Hematopoietic multipotent progenitor cell treated with erythropoietin and hydrocortisone succinate and interleukin-3 and kit ligand, for 4 days (in vitro differentiated cells): ENCODE measurements around the gene GIT2.
"Not testable (repeated sequence)": the region's sequence is repeated elsewhere in the genome, so short reads cannot be mapped to it uniquely, and the experiment has no call there.

Experiments used
- DNase-seq: peaks from one replicate; pipeline ENCODE4 v3.0.0-alpha.2; 2015

Gene GIT2

DNA sequence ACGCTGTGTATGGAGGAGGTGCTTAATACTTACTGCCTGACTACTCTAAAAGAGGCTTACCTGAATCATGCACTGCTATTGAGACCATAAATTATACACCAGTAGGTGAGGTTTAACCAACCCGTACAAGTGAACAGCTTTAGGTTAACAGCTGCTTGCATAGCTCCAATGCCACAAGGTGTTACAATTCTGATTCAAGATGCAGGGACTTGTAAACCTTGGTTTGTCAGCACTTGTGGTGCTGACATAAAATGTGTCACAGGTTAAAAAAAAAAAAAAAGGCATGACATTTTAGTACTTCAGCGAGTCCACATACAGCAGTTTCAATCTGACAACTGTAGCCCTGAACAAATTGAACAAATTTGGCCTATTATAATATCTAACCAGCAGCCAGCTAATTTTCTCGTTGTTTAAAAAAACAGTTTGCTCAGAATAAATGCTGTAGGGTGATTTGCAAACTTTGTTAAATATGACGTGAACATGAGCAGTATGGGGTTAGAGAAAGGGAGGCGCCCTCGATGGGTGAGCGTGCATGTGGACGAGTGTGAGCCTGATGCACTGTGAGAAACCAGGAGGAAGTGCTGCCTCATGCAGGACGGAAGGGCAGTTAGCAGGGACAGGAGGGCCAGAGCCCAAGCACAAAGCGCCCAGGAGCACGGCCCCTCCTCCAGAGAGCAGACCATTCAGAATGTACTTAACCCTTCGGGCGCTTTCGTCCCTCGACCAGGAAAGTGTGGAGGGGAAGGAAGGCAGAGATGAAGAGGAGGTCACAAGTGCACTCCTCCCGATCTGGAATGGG, 51.4 kb downstream of the GIT2 start:
- peak; percentile 66 for DNase-seq

DNA sequence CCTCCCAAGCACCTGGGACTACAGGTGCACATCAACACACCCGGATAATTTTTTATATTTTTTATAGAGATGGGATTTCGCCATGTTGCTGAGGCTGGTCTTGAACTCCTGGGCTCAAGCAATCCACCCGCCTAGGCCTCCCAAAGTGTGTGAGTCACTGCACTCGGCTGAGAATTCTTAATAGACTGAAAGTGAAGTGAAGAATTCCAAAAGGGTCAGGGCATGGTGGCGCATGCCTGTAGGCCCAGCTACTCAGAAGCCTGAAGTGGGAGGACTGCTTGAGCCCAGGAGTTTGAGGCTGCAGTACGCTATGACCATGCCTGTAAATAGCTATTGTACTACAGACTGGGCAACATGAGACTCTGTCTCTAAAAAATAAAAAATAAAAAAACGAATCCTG, 52.4 kb downstream of the GIT2 start:
- DNase-seq: no peak

DNA sequence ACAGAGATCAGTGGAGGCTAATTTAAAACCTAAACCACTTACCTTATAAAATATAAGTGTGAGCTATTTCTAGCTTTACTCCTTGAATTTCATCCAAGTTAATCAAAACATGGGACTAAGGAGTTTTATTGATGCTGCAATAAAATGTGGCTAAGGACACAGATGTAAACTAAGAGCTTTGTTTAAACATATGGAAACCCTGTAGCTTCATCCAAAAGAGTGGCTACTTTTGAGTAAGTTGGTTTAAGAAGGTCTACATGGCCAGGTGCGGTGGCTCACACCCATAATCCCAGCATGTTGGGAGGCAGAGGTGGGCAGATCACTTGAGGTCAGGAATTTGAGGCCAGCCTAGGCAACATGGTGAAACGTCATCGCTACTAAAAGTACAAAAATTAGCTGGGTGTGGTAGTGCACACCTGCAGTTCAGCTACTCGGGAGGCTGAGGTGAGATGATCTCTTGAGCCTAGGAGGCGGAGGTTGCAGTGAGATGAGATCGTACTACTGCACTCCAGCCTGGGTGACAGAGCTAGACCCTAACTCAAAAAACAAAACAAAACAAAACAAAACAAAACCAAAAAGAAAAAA, 55.7 kb downstream of the GIT2 start:
- DNase-seq: no peak

DNA sequence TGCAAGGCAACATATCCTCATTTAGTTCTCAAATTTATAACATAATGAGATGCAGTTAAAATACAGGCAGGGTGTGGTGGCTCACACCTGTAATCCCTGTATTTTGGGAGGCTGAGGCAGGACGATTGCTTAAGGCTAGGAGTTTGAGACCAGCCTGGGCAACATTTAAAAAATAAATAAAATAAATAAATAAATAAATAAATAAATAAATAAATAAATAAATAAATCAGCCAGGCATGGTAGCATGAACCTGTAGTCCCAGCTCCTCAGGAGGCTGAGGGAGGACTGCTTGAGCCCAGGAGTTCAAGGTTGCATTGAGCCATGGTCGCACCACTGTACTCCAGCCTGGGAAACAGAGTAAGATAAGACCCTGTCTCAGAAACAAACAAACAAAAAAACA, 56.7 kb downstream of the GIT2 start:
- DNase-seq: no peak

DNA sequence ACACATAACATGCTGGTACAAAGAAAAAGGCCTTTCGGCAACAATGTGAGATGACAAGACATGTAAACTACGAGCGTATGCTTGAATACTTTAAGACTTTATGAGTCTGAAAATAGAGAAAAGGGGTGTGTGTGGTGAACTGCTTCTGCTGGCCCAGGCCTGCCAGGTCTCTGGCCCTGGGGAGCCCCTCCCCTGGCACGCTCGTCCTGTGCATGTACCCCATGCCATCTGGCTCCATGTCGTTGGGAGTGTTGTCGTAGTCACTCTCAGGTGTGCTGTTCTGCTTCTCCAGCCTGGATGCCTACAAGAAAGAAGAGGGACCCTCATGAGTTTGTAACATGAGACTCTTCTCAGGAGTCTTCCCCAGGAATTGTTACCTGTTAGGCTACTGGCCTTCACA, 57.2 kb downstream of the GIT2 start:
- no peak for DNase-seq

DNA sequence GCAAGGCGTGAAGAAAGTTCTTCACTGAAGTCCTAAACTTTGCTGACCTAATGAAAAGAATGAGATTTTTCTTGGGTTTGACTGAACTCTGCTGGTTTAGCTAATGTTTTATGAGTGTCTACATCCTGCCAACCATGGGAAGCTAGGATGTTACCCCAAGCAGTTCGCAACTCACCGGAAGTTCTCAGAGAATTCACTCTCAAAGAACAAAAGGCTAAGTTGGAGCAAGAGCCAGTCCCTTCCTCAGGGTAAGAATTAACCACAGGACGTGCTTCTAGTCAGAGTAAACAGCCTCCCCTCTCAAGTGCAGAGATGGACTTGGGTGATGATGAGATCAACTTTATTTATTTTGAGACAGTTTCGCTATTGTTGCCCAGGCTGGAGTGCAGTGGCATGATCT, 58.8 kb downstream of the GIT2 start:
- DNase-seq: no peak

DNA sequence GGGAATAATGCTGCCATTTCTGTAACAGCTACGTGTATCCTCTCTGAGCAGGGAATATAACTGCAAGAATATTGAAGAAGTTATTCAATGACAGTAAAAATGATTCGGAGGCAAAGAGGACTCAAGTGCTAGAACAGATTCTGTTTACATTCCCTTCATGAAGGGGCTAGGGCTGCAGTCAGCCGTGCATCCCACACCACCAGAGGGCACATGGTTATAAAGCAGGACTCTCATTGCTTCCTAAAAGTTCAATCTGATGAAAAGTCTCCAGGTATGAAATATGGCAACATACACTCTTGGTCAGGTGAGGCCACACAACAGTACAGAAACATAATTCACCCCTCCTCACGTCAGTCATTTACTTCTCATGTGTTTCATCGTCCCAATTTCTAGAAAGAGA, 62.1 kb downstream of the GIT2 start:
- peak; percentile 28 for DNase-seq

DNA sequence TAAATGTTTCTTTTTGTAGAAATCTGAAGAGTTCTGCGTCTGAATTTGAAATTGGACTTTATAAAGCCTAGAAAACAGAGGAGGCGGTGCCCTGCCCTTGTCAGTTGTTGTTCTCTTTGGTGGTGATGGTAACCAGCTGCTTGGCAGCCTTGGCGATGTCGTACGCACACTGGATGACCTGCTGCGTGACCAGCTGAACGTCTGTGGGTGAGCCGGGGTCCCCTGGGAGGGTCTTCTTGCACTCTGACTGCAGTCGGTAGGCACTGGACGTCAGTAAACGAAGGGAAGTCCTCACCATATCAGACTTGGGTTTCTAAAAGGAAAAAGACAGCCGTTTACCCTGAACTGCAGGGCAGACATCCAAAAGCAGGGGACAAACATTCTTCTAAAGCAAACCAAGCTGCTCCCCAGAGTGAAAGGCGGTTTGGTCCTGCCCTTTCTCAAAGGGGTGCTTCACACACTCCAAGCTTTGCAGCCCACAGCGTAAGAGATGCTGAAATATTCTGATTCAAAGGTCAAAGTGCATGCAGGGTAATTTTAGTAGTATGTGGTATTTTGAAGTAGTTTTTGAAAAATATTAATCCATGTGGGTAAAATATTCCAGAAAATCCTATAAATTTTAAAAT, 63.2 kb downstream of the GIT2 start:
- DNase-seq: no peak

DNA sequence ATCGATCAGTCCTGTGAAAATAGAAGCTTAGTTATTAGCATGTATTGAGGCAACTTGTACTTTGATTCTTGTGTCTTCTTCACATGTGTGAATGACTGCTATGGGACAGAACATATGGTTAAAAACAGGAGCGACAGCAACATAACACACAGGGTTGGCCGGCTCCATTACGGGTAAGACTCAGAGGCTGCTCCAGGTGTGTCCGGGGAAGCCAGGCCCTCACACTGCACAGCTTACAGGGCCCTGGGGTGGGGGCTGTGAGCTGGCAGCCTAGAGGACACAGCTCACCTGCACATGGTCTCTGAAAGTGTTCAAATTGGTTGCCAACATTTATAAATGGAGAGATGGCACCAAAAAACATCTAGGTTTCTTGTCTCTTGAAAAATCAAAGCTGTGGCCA, 65.0 kb downstream of the GIT2 start:
- no peak for DNase-seq

DNA sequence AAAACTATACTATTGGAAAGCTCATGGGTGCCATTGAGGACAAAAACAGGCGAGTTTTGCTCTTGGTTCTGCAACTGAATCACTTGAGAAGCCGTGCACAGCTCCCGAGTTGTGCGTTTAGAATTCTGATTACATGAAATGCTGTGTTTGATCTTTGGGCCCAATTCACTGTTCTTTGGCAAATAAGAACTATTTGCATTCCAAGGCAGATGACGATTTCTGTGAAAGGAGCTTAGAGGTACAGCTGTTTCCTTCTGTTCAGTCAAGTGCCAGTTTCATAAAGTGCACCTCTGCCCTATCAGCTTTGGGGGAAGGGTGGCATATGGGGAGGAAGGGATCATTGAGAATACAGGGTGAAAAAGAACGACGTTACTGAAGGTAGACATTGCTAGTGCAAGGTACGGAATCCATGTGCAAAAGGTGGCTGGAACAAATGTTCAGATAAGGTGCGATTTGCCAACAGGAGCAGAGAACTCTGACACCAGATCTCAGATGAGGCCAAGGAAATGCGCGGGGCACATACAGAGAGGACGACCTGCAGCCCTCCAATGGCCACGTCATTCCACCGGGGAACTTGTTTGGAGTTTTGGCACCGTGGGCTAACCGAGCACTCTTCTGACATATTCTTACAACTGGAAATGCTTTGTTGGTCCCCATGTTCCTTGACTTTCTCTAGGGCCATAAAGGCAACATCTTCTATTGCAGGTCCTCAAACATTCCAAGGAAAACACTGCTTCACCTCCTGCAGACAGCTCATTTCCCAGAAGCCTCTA, 66.0 kb downstream of the GIT2 start:
- no peak for DNase-seq

DNA sequence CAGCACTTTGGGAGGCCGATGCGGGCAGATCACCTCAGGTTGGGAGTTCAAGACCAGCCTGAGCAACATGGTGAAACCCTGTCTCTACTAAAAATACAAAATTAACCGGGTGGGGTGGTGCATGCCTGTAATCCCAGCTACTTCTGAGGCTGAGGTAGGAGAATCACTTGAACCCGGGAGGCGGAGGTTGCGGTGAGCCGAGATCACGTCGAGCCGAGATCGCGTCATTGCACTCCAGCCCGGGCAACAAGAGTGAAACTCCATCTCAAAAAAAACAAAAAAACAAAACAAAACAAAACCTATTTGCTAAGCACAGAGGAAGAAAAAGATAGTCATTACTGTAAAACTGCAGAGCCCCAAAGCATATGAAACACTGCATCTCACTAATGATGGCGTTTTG, 66.8 kb downstream of the GIT2 start:
- not testable (repeated sequence) for DNase-seq

DNA sequence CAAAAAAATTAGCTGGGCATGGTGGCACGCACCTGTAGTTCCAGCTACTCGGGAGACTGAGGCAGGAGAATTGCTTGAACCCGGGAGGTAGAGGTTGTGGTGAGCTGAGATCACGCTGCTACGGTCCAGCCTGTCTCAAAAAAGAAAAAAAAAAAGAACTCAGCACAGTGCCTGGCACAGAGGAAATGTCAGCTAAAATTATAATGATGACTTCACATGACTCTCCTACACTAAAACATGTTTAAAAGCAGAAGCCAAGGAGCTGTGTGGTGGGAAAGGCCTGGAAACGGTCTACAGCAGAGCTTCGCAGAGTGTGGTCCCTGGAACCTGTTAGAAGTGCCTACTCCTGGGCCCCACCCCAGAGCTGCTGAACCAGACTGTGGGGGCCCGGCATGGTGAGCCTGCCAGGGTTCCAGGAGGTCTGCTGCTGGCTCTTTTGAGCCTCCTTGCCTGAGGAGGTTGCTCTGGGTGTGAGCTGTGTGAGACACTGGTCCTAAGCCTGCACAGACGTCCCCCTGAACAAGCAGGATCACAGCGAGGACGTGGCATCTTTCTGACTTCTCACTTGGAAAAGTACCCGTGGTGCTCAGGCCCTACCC, 68.0 kb downstream of the GIT2 start:
- no peak for DNase-seq

DNA sequence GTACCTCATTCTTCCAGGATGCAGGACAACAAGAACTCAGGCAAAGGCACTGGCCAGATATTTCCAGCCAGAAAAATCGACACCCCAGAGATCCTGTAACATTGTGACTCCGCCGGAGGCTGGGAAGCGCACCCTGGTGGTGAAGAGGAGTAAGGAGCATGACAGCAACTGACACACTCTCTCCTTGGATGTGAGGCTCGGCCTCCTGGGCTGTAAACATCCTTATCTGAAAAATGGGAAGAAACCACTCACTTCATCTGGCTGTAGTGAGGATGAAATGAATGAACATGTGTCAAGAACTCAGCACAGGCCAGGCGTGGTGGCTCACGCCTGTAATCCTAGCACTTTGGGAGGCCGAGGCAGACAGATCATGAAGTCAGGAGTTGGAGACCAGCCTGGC, 68.5 kb downstream of the GIT2 start:
- peak; percentile 71 for DNase-seq

DNA sequence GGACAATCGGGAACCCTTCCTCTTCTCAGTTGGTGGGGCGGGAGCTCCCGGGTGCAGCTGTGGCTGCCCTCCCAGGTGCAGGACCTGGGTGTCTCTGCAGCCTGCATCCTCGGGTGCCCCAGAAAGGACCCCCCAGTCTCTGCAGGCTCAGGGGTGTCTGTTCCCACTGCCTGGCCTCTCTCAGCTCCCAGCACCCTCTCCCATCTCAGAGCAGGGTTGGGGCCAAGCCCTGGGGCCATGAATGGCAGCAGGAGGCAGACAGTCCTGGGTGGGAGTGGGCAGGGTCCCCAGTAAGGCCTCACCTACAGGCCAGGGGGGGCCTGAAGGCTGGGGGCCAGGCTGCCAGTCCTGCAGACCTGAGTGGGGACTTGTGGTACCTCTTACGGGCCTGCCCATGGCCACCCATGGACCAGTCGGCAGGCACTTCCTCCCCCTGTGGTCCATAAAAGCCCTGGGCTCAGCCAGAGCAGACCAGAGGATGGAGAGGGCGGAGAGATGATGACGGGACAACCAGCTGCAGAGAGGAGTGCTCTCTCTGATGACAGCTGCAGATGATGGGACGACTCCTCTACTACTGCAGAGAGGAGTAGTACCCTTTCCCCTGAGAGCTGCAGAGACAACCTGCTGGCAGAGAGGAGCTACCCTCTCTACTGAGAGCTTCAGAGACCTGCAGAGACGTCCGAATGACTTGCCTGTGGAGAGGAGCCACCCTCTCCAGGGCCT, 69.5 kb downstream of the GIT2 start:
- DNase-seq: no peak

DNA sequence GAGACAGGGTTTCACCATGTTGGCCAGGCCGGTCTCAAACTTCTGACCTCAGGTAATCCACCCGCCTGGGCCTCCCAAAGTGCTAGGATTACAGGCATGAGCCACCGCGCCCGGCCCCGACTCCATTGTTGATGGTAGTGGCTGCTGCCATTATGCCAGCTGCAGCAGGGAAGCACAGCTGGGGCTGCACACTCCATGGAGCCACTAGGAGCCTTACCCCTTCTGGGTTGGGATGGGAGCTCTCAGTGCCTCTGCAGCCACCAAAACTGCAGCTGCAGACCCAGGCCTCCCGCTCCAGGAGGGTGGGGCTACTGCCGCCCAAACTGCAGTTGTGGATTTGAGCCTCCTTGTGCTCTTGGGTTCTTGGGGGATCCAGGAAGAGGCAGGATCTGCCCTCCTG, 70.2 kb downstream of the GIT2 start:
- DNase-seq: no peak

DNA sequence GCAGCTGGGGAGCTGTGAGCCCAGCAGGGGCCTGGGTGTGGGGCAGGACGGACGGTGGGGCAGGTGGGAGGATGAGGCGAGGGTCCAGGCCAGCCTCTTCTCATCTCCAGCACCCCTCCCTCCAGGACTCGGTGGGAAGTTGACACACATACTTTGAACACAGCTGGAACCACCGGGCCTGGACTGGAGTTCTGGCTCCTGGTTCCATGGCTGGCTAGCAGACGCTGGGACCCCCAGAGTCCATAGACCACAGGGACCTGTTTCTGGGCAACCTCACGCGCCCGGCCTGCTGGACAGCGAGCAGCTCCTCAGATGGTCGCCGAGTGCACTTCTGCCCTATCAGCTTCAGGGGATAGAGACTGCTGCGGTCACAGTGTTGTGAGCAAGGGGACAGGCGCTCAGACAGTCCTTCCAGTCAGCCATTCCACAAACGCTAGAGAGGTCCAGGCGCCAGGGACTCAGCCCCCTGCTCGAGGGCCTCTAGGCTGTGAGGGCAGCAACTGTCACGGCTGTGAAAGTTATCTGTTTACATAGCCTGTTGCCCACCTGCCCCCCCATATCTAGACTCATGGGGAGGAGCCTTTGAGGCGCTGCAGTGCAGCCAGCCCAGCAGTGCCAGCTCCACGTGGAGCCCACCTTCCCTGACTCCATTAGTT, 70.9 kb downstream of the GIT2 start:
- peak; percentile 10 for DNase-seq

DNA sequence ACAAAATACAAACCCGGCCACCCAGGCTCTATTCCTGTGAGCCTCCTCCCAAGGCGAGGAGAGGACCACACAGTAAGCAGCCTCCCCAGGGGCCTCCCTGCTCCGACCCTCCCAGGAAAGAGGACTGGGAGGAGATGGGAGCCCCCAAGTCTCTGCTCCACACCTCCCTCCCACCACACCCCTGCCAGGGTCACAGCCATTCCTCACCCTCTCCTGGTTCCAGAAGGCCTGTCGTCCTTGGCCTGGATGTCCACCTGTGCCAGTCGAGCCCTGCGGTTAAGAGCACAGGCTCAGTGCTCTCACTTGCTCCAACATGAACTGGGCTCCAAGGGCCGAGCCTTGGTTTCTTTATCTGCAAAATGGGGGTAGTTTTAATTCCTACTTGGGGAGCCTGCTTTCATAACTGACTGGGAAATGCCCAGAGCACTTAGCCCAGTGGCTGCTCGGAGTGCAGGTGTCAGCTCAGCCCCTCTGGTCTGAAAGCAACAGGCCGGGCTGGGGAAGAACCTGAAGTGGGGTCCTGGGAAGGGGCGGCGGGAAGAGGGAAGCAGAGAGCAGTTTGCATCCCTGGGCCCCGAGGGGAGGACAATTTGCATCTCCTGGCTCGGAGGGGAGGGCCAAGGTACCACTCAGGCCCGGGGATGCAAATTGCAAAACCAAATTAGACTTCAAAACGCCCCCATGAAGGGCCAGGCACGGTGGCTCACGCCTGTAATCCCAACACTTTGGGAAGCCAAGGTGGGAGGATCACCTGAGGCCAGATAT, 72.5 kb downstream of the GIT2 start:
- no peak for DNase-seq

DNA sequence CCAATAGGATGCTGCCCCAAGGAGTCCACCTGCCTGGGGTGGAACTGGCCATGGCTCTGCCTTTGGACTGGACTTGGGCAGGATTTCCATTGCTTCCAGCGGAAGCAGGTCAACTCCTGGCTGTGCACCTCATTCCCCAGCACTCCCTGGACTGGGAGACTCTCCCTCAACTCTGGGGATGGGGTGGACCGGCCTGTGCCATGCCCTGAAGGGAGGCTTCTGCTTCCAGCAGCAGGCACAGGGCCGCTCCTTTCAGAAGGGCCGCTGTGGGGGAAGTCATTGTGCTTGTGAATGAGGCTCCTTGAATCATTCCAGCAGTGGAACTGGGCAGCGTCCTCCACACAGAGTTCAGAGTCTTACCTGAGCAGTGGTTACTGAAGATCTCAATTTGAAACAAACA, 73.1 kb downstream of the GIT2 start:
- DNase-seq: no peak

DNA sequence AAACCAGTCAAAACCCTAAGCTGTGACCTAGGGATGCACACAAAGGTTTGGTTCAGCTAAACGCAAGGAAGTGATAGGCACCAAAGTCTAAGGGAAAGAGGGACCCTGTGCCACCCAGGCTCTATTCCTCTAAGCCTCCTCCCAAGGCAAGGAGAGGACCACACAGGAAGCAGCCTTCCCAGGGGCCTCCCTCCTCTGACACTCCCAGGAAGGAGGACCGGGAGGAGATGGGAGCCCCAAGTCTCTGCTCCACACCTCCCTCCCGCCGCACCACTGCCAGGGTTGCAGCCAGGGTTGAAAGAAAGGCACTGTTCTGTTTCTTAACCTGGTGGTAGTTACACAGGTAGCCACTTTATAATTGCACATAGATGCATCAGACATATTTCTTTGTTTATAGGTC, 74.2 kb downstream of the GIT2 start:
- no peak for DNase-seq

DNA sequence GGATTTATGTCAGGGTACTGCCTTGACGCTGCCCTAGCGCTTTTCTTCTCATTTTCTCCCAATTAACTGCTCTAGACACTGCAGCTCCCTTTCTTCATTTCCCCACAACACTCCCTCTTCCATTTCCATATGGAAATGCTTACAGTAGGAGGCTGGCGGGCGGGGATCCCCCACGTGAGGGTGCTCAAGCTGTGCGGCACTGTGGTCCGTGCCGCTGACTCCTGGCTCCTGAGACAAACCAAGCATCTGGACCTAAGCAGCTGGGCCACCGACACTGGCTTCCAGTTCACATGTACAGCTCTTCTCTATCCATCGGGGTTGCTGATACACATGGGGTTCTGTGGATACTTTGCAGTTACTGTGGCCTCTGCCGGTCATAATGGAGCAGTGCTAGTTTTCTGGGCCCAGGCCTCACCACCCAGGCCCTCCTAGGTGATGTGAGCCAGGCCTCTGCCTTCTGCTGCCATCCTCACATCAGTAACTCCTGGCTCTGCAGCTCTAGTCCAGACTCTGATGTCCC, 75.8 kb downstream of the GIT2 start:
- no peak for DNase-seq

DNA sequence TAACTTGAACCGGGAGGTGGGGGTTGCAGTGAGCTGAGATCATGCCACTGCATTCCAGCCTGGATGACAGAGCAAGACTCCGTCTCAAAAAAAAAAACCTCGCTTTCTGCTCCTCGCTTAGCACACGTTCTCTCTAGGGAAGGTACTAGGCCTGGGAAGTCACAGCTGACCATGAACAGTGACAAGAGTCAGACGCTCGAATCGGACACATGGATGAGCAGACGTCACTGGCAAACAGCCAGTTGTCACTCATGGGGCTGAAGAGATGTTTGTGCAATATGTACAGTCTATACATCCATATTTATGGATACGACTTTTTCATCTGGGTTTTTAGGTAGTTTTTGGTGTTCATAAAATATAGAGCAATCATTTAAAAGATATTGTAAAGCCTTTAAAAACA, 76.7 kb downstream of the GIT2 start:
- DNase-seq: no peak
